Measurements from ENCODE around the gene B4GALT2. TPM values are rescaled to one million over a fixed set of nuclear protein-coding genes. Genes with fewer than 3 reads are reported as not detected.

B4GALT2 gene
- total RNA-seq, 1 experiment from 2014 or later, result 70.9 TPM

- no peak overlapping the region for H3K27ac ChIP-seq (ENCODE audit: insufficient read length, low read depth, low read length)
- Mint-ChIP-seq H3K36me3 (ENCODE audit: insufficient read depth in 1 of 3, low read depth in 3 of 3) (peaks cover 4 to 13% (median 5%) of the 10 kb centered on the region in 3 experiments; a peak in 6 of 7 replicates), H3K9me3 (no peaks in the 10 kb centered on the region), H3K27me3 (ENCODE audit: low read depth) (no peaks in the 10 kb centered on the region), H3K4me1 (peaks cover 15 to 31% of the 10 kb centered on the region in 2 experiments), H3K4me3 (no peak overlapping the region), H3K27ac (peak overlapping the region in 1 of 3 experiments; percentile 6; a peak in 1 of 7 replicates)
- H3K56ac ChIP-seq (ENCODE audit: insufficient read length, low read depth, low read length), result no peak overlapping the region
- no peaks in the 10 kb centered on the region for H3K79me2 ChIP-seq (ENCODE audit: insufficient read depth, low read length)
- no peak overlapping the region for H2BK15ac ChIP-seq (ENCODE audit: low read depth, low read length)
- H4K5ac ChIP-seq (ENCODE audit: insufficient read length, low read depth, low read length), result no peak overlapping the region
- peaks cover 3% of the 10 kb centered on the region; the same call in 1 of the 2 replicates for H3K4me1 ChIP-seq (ENCODE audit: insufficient read depth, low read length)
- no peak overlapping the region for H2BK20ac ChIP-seq (ENCODE audit: low read depth, low read length, poor library complexity, severe bottlenecking)
- no peaks in the 10 kb centered on the region for H3K23me2 ChIP-seq (ENCODE audit: insufficient read length, low read depth, low read length, poor library complexity, severe bottlenecking)
- no peaks in the 10 kb centered on the region for H3K9me3 ChIP-seq (ENCODE audit: control insufficient read depth, low read depth, low read length)
- no CpG with 5 or more reads among the region's 5 CpGs for WGBS (ENCODE audit: extremely low coverage, insufficient read length, low lambda C conversion rate)
- DNase-seq, result no peak
- H2AK5ac ChIP-seq (ENCODE audit: insufficient read length, low read length), result no peak overlapping the region
- H3K14ac ChIP-seq (ENCODE audit: insufficient read depth, low read length), result no peak overlapping the region; the same call in 1 of the 2 replicates
- no peaks in the 10 kb centered on the region for H4K20me1 ChIP-seq (ENCODE audit: control insufficient read depth, insufficient read depth, insufficient read length)
- H3T11ph ChIP-seq (ENCODE audit: low read length), result no peak overlapping the region
- no peak overlapping the region for H4K8ac ChIP-seq (replicated peaks; ENCODE audit: insufficient read length, low read depth, low read length)
- no peaks in the 10 kb centered on the region for H3K27me3 ChIP-seq (ENCODE audit: insufficient read depth, low read length)
- no peaks in the 10 kb centered on the region for H3K79me1 ChIP-seq (ENCODE audit: insufficient read depth, low read depth, low read length, poor library complexity, severe bottlenecking)
- no peak overlapping the region for H3K18ac ChIP-seq (ENCODE audit: insufficient read length, low read depth, low read length)
- no peak overlapping the region for H2BK12ac ChIP-seq (ENCODE audit: insufficient read length, low read depth, low read length)
- no peak for TF ChIP-seq CTCF (conservative IDR thresholded peaks at IDR 0.05)
- no peak overlapping the region for H4K91ac ChIP-seq (ENCODE audit: insufficient read length, low read depth, low read length)
- no peak overlapping the region for H3K9ac ChIP-seq (ENCODE audit: extremely low read depth, insufficient read length, low read length)
- no peak overlapping the region for H2BK5ac ChIP-seq (ENCODE audit: insufficient read length, low read length)
- H3K4me2 ChIP-seq (ENCODE audit: insufficient read depth, insufficient read length, low read length), result no peak overlapping the region
- no peak overlapping the region for H3K23ac ChIP-seq (ENCODE audit: insufficient read length, low read depth, low read length)
- no peak overlapping the region for H2BK120ac ChIP-seq (ENCODE audit: low read depth, low read length, poor library complexity, severe bottlenecking)
- no peak overlapping the region for H2AFZ ChIP-seq (ENCODE audit: low read length)
- H3K4ac ChIP-seq (ENCODE audit: low read depth, low read length), result no peak overlapping the region
Measured at GRCh38 chr1:44013949-44014348, 34.9 kb downstream of the B4GALT2 start.
